SH-SY5Y (cell line): ENCODE results near the gene ZNF697.

Experiments
- GATA2 ChIP-seq: IDR thresholded peaks from 2 replicates; pipeline ENCODE4 v1.6.1; 2011; ENCODE audit warnings: mild to moderate bottlenecking, low read depth, low read length
- GATA3 ChIP-seq: IDR thresholded peaks from 2 replicates; pipeline ENCODE4 v1.6.1; 2011; ENCODE audit warnings: low read depth, mild to moderate bottlenecking, low read length, moderate library complexity

- TF ChIP-seq GATA2 = no peak
- no peak for TF ChIP-seq GATA3
Measured at GRCh38 chr1:119660253-119661083, 12.4 kb upstream of the ZNF697 start.
